K562 (cell line): ENCODE data around the gene HTR6. TPM values are rescaled to one million over a fixed set of nuclear protein-coding genes. Genes with fewer than 3 reads are reported as not detected.

Experiments
- ATAC-seq: fragments of 200-7000 bp; cut with Tn5 transposase; 3 replicates; pipeline ENCODE4 v1.9.1; 2020; ENCODE audit warnings: moderate library complexity
- BruUV-seq: library from RNA; stranded (reverse); fragments of 400-500 nt; replicated peaks from 2 replicates; lab custom pipeline; 2021; lab: Mats Ljungman, UMichigan
- CTCF ChIA-PET: fragments of 300-600 bp; formaldehyde crosslinking; extraction: SDS; loops from one replicate; lab custom pipeline; 2021; ENCODE audit warnings: low intra/inter-chr PET ratio; lab: Yijun Ruan, JAX
- POLR2A ChIA-PET: fragments of 300-600, 350-650 bp; sonication (Branson Sonifier 250); formaldehyde crosslinking; extraction: SDS; loops from one replicate; lab custom pipeline; 2021; ENCODE audit warnings: antibody characterized with exemption, inconsistent platforms; lab: Yijun Ruan, JAX
- DNase-seq, 4 experiments: peaks; one replicate each; pipeline versions ENCODE4 v3.0.0 to v3.0.0-alpha.2; 2011 to 2018; ENCODE audit warnings: low spot score in 3 of 4, mixed read lengths in 3 of 4; ENCODE audit errors: extremely low read depth in 1 of 4
- FAIRE-seq: peaks from 2 replicates; lab custom pipeline; 2011; peaks lifted over from hg19 to GRCh38; lab: Jason Lieb, UNC
- H2AFZ ChIP-seq: 2 replicates; pipeline ENCODE4 v1.6.0; 2011; ENCODE audit warnings: low read depth, low read length, control low read depth, inconsistent platforms
- H3K27ac ChIP-seq: fragments of 200-600 bp; 3 replicates; pipeline ENCODE4 v1.8.0; 2011; ENCODE audit warnings: low read depth, mild to moderate bottlenecking, control low read depth, inconsistent platforms, low read length, moderate library complexity, mixed read lengths; ENCODE audit errors: extremely low read depth
- H3K27me3 ChIP-seq, 2 experiments: fragments of 300-600 bp in 1 of 2; 2 replicates in 1 of 2; 3 replicates in 1 of 2; pipeline versions ENCODE4 v1.6.0 to v1.8.0; 2011; ENCODE audit warnings: inconsistent platforms in 2 of 2, low read length in 2 of 2, mild to moderate bottlenecking in 1 of 2, mixed read lengths in 1 of 2, moderate library complexity in 1 of 2; ENCODE audit not compliant: control insufficient read depth in 2 of 2, insufficient read depth in 2 of 2
- H3K36me3 ChIP-seq: fragments of 300-600 bp; 3 replicates; pipeline ENCODE4 v1.8.0; 2011; ENCODE audit warnings: mild to moderate bottlenecking, low read length, inconsistent platforms; ENCODE audit not compliant: control insufficient read depth, insufficient read depth
- H3K4me1 ChIP-seq, 2 experiments: fragments of 200-600 bp in 1 of 2; replicated peaks in 1 of 2; 2 replicates in 1 of 2; 3 replicates in 1 of 2; pipeline versions ENCODE4 v1.5.1 to v1.8.0; 2011; ENCODE audit warnings: inconsistent platforms in 2 of 2, low read length in 2 of 2, mild to moderate bottlenecking in 1 of 2, mixed read lengths in 1 of 2, moderate library complexity in 1 of 2; ENCODE audit not compliant: control insufficient read depth in 2 of 2, insufficient read depth in 2 of 2
- H3K4me2 ChIP-seq: 2 replicates; pipeline ENCODE4 v1.6.1; 2011; ENCODE audit warnings: low read length, control low read depth, inconsistent platforms, mixed read lengths; ENCODE audit not compliant: insufficient read depth
- H3K4me3 ChIP-seq: fragments of 200-600 bp; sonication (generic), shearing (Covaris generic); 2 replicates; pipeline ENCODE4 v1.5.1; 2016; ENCODE audit warnings: control low read depth, inconsistent platforms
- H3K79me2 ChIP-seq: fragments of 200-600 bp; 3 replicates; pipeline ENCODE4 v1.8.0; 2011; ENCODE audit warnings: low read length, inconsistent platforms; ENCODE audit not compliant: control insufficient read depth, insufficient read depth
- H3K9ac ChIP-seq, 2 experiments: 2 replicates each; pipeline versions ENCODE4 v1.6.0 to v1.6.1; 2011; ENCODE audit warnings: low read depth in 2 of 2, low read length in 2 of 2, control low read depth in 1 of 2, inconsistent platforms in 1 of 2, mild to moderate bottlenecking in 1 of 2, mixed read lengths in 1 of 2; ENCODE audit not compliant: insufficient read depth in 1 of 2
- H3K9me1 ChIP-seq: one replicate; pipeline ENCODE4 v1.6.0; 2011; ENCODE audit warnings: inconsistent platforms, mild to moderate bottlenecking, low read length, moderate library complexity; ENCODE audit not compliant: control insufficient read depth, insufficient read depth
- H3K9me3 ChIP-seq: replicated peaks from 2 replicates; pipeline ENCODE4 v1.5.1; 2011; ENCODE audit warnings: low read depth, low read length, inconsistent platforms; ENCODE audit not compliant: control insufficient read depth, insufficient read depth
- H4K20me1 ChIP-seq: replicated peaks from 2 replicates; pipeline ENCODE4 v1.6.1; 2011; ENCODE audit warnings: low read length, inconsistent platforms, mixed read lengths; ENCODE audit not compliant: control insufficient read depth, insufficient read depth
- BCOR ChIP-seq: fragments of 450-650 bp; IDR thresholded peaks from 2 replicates; pipeline ENCODE4 v1.6.1; 2016
- DDX20 ChIP-seq: fragments of 450-650 bp; IDR thresholded peaks from 2 replicates; pipeline ENCODE4 v1.6.1; 2016; ENCODE audit warnings: missing genetic modification characterization, low read depth, mild to moderate bottlenecking, missing compliant biosample characterization, moderate library complexity
- RBM25 ChIP-seq: fragments of 200-400 bp; formaldehyde crosslinking; IDR thresholded peaks from 2 replicates; pipeline ENCODE4 v1.6.1; 2018; ENCODE audit warnings: low read length, low read depth, moderate library complexity; ENCODE audit not compliant: severe bottlenecking
- WGBS: fragments of 100-300 bp; shearing (Covaris generic); methylation state at CpG from one replicate; pipeline ENCODE4 v1.1.6; 2016; ENCODE audit warnings: low coverage, mixed read lengths; ENCODE audit not compliant: insufficient coverage; ENCODE audit errors: missing lambda C conversion rate; 5-methylcytosine and 5-hydroxymethylcytosine counted together
- in situ Hi-C: fragments of 300-500 bp; cut with MboI; formaldehyde crosslinking; loops from 4 replicates; pipeline ENCODE4 v1.15.0; 2018; ENCODE audit warnings: inconsistent platforms, mixed read lengths
- intact Hi-C: fragments of 100-400 bp; cut with micrococcal nuclease; formaldehyde crosslinking; loops from 2 replicates; pipeline ENCODE4 v1.14.2; 2022
- polyA plus RNA-seq, 8 experiments: library from polyadenylated mRNA; depleted of rRNA in 4 of 8; stranded (reverse) in 5 of 8; unstranded in 3 of 8; fragments of >200 nt; fragmentation: Nextera tagmentation in 2 of 8; fragmentation: Illumina TruSeq in 1 of 8; extraction: Ambion mirVana in 2 of 8; extraction: Trizol in 1 of 8; gene quantifications; 2 replicates each; pipeline versions ENCODE4 v1.2.1 to v1.2.3, GENCODE V29; 2011 to 2014; ENCODE audit warnings: inconsistent platforms in 1 of 8, missing spikeins in 1 of 8
- total RNA-seq, 7 experiments: library from RNA; depleted of rRNA in 6 of 7; stranded (reverse); fragments of >200 nt in 6 of 7; fragmentation: Illumina TruSeq in 2 of 7; extraction: Trizol in 2 of 7; gene quantifications; 2 replicates each; pipeline versions ENCODE4 v1.2.1 to v1.2.3, GENCODE V29; 2011 to 2021; ENCODE audit warnings: low replicate concordance in 1 of 7

The HTR6 gene
- total and polyA plus RNA-seq, 9 of the 15 experiments (the other 6 are each of a cell fraction or from before 2014, with no cell fraction given): not detected

GRCh38 chr1:19646377-19647319 is 18.0 kb upstream of the HTR6 start:
- TF ChIP-seq RBM25 (peak; percentile 75), BCOR (peak; percentile 45; the same call in 1 of the 2 replicates), DDX20 (tag) (no peak)
- Histone ChIP-seq H3K9me1 (no peaks in the 10 kb centered on the region), H3K4me3 (no peak overlapping the region), H3K27me3 (peaks cover 16 to 36% of the 10 kb centered on the region in 2 experiments; a peak in 4 of 5 replicates), H3K4me2 (no peak overlapping the region), H3K4me1 (peaks cover 9 to 42% of the 10 kb centered on the region in 2 experiments; a peak in 4 of 5 replicates), H3K27ac (no peak overlapping the region), H3K9me3 (no peaks in the 10 kb centered on the region), H4K20me1 (peaks cover 3% of the 10 kb centered on the region; the same call in 1 of the 2 replicates), H3K36me3 (no peaks in the 10 kb centered on the region), H2AFZ (no peak overlapping the region), H3K9ac (no peak overlapping the region), H3K79me2 (no peaks in the 10 kb centered on the region)
- no TSS peak for BruUV-seq
- WGBS: 44% methylated on average over 9 of the region's 9 CpGs
- intact Hi-C loops: loop anchor here (5.0 to 10.0 kb wide), 2 partner anchors 159 to 182 kb away; partner anchors contain the start of gene CAPZB
- ATAC-seq: no peak
- in situ Hi-C loops: no loop called here
- DNase-seq: no peak
- ChIA-PET CTCF (interaction anchor here (3.5 kb wide), 1 partner anchor 255 kb away, joined by 12 read pairs; no protein-coding TSS in a partner anchor), POLR2A (interaction anchor here (0.6 to 1.3 kb wide), 6 partner anchors 8 to 254 kb away, joined by 3 to 4 read pairs (median 3); no protein-coding TSS in a partner anchor)
- FAIRE-seq: no peak
